ENCODE results near the gene GCN1.

Gene GCN1

DNA sequence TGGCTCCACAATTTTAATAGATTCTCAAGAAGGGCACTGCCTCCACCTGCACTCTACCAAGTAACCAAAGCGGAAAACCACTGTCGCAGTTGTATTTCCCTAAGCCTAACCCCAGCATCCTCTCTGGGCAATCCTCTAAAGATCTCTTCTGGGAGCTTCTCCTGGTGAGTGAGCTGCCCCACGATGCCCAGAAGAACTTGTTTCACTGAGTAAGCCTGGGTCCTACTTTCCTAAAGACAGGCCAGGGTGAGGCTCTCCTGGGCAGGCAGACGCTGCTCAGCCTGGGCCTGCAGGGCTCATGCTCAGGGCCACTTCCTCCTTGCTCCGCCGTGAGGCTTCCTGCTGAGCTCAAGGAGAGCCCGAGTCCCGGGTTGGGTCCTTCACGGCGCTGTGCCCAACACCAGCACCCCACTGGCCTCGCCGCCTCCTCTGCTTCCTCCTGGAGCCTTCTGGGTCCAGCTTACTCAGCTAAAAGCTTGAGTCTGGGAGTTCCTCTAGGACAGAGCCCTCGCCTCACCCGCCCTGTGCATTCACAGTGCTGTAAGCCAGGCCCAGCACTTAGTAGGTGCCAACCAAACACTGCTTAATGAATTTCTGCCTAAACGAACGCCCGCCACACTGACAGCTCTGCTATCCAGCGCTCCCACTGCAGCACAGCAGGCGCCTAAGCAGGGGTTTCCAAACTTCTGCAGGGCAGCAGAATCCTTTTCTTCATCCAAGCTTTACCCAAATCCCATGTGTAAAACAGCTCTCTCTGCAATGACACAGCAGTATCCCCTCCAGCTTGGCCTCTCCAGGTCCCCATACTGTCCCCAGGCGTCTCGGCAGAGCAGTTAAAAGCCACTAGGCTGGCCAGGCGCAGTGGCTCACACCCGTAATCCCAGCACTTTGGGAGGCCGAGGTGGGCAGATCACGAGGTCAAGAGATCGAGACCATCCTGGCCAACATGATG lies 83.7 kb downstream of the GCN1 start:
- peaks cover 31 to 33% of the 10 kb centered on the region in 2 donors for H3K4me1 ChIP-seq (ENCODE audit: control insufficient read depth in 1 of 2, insufficient read depth in 2 of 2, low read length in 2 of 2)
- H3K27ac ChIP-seq (ENCODE audit: low read depth, low read length): no peak overlapping the region
- no peaks in the 10 kb centered on the region for H3K27me3 ChIP-seq (ENCODE audit: control insufficient read depth in 1 of 2, insufficient read depth in 2 of 2, low read length in 2 of 2)
- no peaks in the 10 kb centered on the region for H3K9me3 ChIP-seq (ENCODE audit: control insufficient read depth in 1 of 2, low read length in 2 of 2)
- peak overlapping the region in 1 of 2 donors; percentile 12 for H3K9ac ChIP-seq (ENCODE audit: low read depth in 1 of 2, low read length in 2 of 2)
- peak overlapping the region in 1 of 2 donors; percentile 14 for H3K4me3 ChIP-seq (ENCODE audit: low read depth in 1 of 2, low read length in 2 of 2)
- peaks cover 0 to 28% of the 10 kb centered on the region in 2 donors for H3K36me3 ChIP-seq (ENCODE audit: control insufficient read depth in 1 of 2, insufficient read depth in 2 of 2, low read length in 2 of 2)

DNA sequence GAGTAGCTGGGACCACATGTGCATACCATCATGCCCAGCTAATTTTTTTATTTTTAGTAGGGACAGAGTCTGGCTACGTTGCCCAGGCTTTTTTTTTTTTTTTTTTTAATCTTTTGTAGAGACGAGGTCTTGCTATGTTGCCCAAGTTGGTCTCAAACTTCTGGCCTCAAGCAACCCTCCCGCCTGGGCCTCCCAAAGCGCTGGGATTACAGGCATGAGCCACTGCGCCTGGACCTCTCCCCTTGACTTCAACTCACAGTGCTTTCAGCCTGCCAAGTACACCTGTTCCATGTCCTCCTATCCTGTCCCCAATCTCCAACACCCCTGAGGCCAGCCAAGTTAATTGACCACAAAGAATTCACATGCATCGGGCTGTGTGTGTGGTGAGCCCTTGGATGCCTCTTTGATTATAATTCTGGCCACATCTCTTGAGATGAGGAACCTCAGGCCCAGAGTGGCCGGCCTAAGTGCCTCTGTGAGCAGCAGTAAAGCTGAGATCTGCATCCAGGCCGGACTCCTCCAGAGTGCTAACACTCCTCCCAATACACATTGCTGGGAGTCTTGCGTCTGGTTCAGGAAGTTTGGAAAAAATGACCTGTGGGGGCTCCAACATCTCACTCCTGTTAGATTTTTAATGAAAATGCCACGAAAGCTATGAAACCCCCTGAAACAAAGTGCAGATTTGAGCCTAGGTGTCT lies 84.8 kb downstream of the GCN1 start:
- H3K4me1 ChIP-seq (ENCODE audit: control insufficient read depth in 1 of 2, insufficient read depth in 2 of 2, low read length in 2 of 2): peaks cover 27 to 30% of the 10 kb centered on the region in 2 donors
- no peaks in the 10 kb centered on the region for H3K9me3 ChIP-seq (ENCODE audit: control insufficient read depth in 1 of 2, low read length in 2 of 2)
- no peaks in the 10 kb centered on the region for H3K27me3 ChIP-seq (ENCODE audit: control insufficient read depth in 1 of 2, insufficient read depth in 2 of 2, low read length in 2 of 2)
- H3K27ac ChIP-seq (ENCODE audit: low read depth, low read length): no peak overlapping the region
- H3K9ac ChIP-seq (ENCODE audit: low read depth in 1 of 2, low read length in 2 of 2): no peak overlapping the region
- H3K4me3 ChIP-seq (ENCODE audit: low read depth in 1 of 2, low read length in 2 of 2): no peak overlapping the region
- H3K36me3 ChIP-seq (ENCODE audit: control insufficient read depth in 1 of 2, insufficient read depth in 2 of 2, low read length in 2 of 2): peaks cover 4 to 35% of the 10 kb centered on the region in 2 donors

DNA sequence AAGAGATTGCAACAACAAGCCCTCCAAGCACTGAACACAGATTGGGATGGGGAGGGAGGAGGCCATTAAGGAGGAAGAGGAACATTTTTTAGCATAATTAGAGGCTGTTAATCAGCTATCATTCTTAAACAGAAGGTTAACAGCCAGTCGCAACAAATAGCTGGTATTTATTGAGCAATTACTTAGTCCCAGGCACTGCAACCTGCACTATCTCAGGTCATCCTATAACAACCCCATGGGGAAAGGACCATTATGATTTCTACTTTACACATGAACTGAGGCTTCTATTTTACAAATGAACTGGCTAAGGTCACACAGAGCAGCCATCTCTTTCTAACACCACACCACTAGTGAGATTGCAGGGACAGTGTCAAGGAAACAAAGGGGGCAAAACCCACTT lies 88.4 kb downstream of the GCN1 start:
- H3K4me1 ChIP-seq (ENCODE audit: control insufficient read depth in 1 of 2, insufficient read depth in 2 of 2, low read length in 2 of 2): peaks cover 21 to 40% of the 10 kb centered on the region in 2 donors
- peaks cover 14 to 46% of the 10 kb centered on the region in 2 donors for H3K36me3 ChIP-seq (ENCODE audit: control insufficient read depth in 1 of 2, insufficient read depth in 2 of 2, low read length in 2 of 2)
- no peak overlapping the region for H3K9ac ChIP-seq (ENCODE audit: low read depth in 1 of 2, low read length in 2 of 2)
- no peaks in the 10 kb centered on the region for H3K9me3 ChIP-seq (ENCODE audit: control insufficient read depth in 1 of 2, low read length in 2 of 2)
- H3K27me3 ChIP-seq (ENCODE audit: control insufficient read depth in 1 of 2, insufficient read depth in 2 of 2, low read length in 2 of 2): no peaks in the 10 kb centered on the region
- H3K4me3 ChIP-seq (ENCODE audit: low read depth in 1 of 2, low read length in 2 of 2): no peak overlapping the region
- H3K27ac ChIP-seq (ENCODE audit: low read depth, low read length): no peak overlapping the region

DNA sequence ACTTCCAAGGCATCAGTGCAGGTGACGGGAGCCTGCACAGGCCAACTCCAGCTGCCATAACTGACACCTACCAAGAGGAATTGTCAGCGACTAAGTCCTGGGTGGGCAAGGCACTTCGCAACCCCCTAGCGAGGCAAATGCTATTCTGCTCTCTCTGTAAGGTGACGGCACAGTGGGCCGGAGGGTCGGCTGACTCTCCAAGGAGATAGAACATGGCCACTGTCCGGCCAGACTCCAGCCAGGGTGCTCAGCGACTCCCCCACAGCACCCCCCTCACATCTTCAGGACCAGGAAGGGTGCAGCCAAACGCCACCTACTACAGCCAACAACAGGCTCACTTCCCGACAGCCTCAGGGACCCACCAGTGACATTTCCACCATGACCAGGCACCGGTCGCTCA lies 91.1 kb downstream of the GCN1 start:
- no peak overlapping the region for H3K4me3 ChIP-seq (ENCODE audit: low read depth in 1 of 2, low read length in 2 of 2)
- H3K36me3 ChIP-seq (ENCODE audit: control insufficient read depth in 1 of 2, insufficient read depth in 2 of 2, low read length in 2 of 2): peaks cover 25 to 72% of the 10 kb centered on the region in 2 donors
- H3K9me3 ChIP-seq (ENCODE audit: control insufficient read depth in 1 of 2, low read length in 2 of 2): no peaks in the 10 kb centered on the region
- no peak overlapping the region for H3K27ac ChIP-seq (ENCODE audit: low read depth, low read length)
- H3K4me1 ChIP-seq (ENCODE audit: control insufficient read depth in 1 of 2, insufficient read depth in 2 of 2, low read length in 2 of 2): peaks cover 8 to 35% of the 10 kb centered on the region in 2 donors
- H3K9ac ChIP-seq (ENCODE audit: low read depth in 1 of 2, low read length in 2 of 2): no peak overlapping the region
- H3K27me3 ChIP-seq (ENCODE audit: control insufficient read depth in 1 of 2, insufficient read depth in 2 of 2, low read length in 2 of 2): no peaks in the 10 kb centered on the region

DNA sequence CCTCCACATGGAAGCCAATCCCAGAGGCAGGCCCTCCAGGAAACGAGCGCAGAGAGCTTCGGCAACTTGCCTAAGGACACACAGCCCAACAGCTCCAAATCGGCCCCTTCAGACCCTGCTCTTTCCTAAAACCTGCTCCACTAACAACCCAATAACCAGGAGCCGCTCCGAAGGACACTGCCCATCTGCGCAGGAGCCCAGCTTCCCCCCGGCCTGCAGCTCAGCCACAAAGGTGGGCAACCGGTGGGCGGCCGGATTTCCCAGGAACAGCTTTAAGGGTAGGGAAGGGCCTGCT lies 91.5 kb downstream of the GCN1 start:
- no peaks in the 10 kb centered on the region for H3K9me3 ChIP-seq (ENCODE audit: control insufficient read depth in 1 of 2, low read length in 2 of 2)
- no peak overlapping the region for H3K9ac ChIP-seq (ENCODE audit: low read depth in 1 of 2, low read length in 2 of 2)
- peaks cover 8 to 35% of the 10 kb centered on the region in 2 donors for H3K4me1 ChIP-seq (ENCODE audit: control insufficient read depth in 1 of 2, insufficient read depth in 2 of 2, low read length in 2 of 2)
- no peak overlapping the region for H3K27ac ChIP-seq (ENCODE audit: low read depth, low read length)
- no peak overlapping the region for H3K4me3 ChIP-seq (ENCODE audit: low read depth in 1 of 2, low read length in 2 of 2)
- H3K36me3 ChIP-seq (ENCODE audit: control insufficient read depth in 1 of 2, insufficient read depth in 2 of 2, low read length in 2 of 2): peaks cover 29 to 73% of the 10 kb centered on the region in 2 donors
- no peaks in the 10 kb centered on the region for H3K27me3 ChIP-seq (ENCODE audit: control insufficient read depth in 1 of 2, insufficient read depth in 2 of 2, low read length in 2 of 2)

DNA sequence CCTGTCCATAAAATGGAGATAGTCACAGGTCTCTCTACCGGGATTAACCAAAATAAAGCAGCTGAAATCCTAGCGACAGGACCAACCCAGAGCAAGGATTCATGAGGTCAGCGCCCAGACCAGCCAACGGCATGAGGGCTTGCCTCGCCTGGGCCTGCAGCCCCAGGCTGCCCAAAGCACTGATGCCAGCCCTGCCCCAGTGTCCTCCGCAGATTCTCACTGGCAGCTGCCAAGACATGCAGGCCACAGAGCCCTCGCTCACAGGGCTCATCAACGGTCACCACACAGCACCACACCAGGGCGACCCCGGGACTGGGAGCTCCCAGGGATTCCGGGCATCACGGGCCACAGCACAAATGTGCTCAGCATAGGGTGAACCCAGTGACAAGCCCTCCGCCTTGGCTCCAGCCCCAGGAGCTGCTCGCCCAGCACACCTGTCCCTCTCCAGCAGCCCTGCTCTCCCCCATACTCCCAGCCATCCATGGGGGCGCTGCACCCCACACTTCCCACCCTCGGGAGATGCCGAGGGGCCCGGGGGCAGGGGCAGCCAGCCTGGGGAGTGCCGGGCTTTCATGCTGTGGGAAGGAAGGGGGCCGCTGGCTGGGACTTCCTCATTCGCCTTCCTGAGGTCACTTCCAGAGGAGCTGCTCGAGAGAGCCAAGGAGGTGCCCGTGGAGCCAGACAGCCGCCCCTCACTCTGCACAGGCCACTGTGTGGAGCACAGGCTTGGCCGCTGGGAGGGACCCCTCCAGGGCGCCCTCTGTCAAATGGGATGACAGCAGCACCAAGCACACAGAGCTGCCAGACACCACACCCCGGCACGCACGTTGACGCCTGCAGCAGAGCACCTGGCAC lies 92.1 kb downstream of the GCN1 start:
- no peak overlapping the region for H3K4me3 ChIP-seq (ENCODE audit: low read depth in 1 of 2, low read length in 2 of 2)
- no peaks in the 10 kb centered on the region for H3K9me3 ChIP-seq (ENCODE audit: control insufficient read depth in 1 of 2, low read length in 2 of 2)
- no peak overlapping the region for H3K9ac ChIP-seq (ENCODE audit: low read depth in 1 of 2, low read length in 2 of 2)
- peaks cover 8 to 35% of the 10 kb centered on the region in 2 donors for H3K4me1 ChIP-seq (ENCODE audit: control insufficient read depth in 1 of 2, insufficient read depth in 2 of 2, low read length in 2 of 2)
- H3K27me3 ChIP-seq (ENCODE audit: control insufficient read depth in 1 of 2, insufficient read depth in 2 of 2, low read length in 2 of 2): no peaks in the 10 kb centered on the region
- H3K36me3 ChIP-seq (ENCODE audit: control insufficient read depth in 1 of 2, insufficient read depth in 2 of 2, low read length in 2 of 2): peaks cover 31 to 74% of the 10 kb centered on the region in 2 donors
- no peak overlapping the region for H3K27ac ChIP-seq (ENCODE audit: low read depth, low read length)

DNA sequence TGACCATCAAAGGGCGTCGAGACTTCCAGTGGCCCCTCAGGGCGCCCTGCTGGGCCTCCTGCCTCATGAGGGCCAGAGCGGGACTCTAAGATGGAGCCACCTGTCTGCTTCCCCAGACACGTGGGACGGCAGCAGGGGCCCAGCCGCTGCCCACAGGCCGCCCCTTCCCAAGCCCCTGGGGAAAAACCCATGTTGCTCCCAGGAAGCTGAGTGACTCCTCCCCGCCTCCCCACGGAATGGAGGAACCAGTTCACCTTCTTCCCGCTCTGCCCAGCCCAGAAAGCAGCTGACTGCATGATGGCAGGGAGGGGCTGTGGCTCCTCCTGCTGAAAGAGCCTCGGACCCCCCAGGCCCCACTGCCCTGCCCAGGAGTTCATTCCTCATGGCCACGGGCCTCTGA lies 92.9 kb downstream of the GCN1 start:
- no peak overlapping the region for H3K9ac ChIP-seq (ENCODE audit: low read depth in 1 of 2, low read length in 2 of 2)
- no peak overlapping the region for H3K27ac ChIP-seq (ENCODE audit: low read depth, low read length)
- H3K36me3 ChIP-seq (ENCODE audit: control insufficient read depth in 1 of 2, insufficient read depth in 2 of 2, low read length in 2 of 2): peaks cover 39 to 82% of the 10 kb centered on the region in 2 donors

DNA sequence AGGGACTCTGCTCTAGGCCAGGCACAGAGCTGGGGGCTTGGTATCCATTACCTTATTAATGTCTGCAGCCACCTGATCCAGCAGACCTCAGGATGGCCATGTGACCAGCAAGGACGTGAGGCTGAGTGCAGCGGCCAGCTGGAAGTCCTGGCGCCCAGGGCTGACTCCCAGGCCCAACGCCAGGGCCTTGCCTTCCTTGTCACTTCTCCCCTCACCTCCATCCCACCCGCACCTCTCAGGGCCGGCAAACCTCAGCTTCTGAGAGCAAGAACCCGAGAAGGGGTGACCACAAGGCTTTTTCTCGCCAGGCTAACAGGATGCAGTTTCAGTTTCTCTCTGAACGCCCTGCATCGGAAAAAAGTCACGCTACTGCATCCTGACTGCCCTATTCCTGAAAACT lies 93.3 kb downstream of the GCN1 start:
- Histone ChIP-seq H3K4me3 (ENCODE audit: low read depth in 1 of 2, low read length in 2 of 2) (no peak overlapping the region), H3K27ac (ENCODE audit: low read depth, low read length) (peak overlapping the region; percentile 1), H3K9ac (ENCODE audit: low read depth in 1 of 2, low read length in 2 of 2) (no peak overlapping the region), H3K27me3 (ENCODE audit: control insufficient read depth in 1 of 2, insufficient read depth in 2 of 2, low read length in 2 of 2) (no peaks in the 10 kb centered on the region), H3K4me1 (ENCODE audit: control insufficient read depth in 1 of 2, insufficient read depth in 2 of 2, low read length in 2 of 2) (peaks cover 8 to 35% of the 10 kb centered on the region in 2 donors), H3K9me3 (ENCODE audit: control insufficient read depth in 1 of 2, low read length in 2 of 2) (no peaks in the 10 kb centered on the region), H3K36me3 (ENCODE audit: control insufficient read depth in 1 of 2, insufficient read depth in 2 of 2, low read length in 2 of 2) (peaks cover 42 to 82% of the 10 kb centered on the region in 2 donors)

More for the DNA sequence above, 92.9 kb downstream of the GCN1 start:
- Histone ChIP-seq H3K9me3 (ENCODE audit: control insufficient read depth in 1 of 2, low read length in 2 of 2) (no peaks in the 10 kb centered on the region), H3K27me3 (ENCODE audit: control insufficient read depth in 1 of 2, insufficient read depth in 2 of 2, low read length in 2 of 2) (no peaks in the 10 kb centered on the region), H3K4me3 (ENCODE audit: low read depth in 1 of 2, low read length in 2 of 2) (no peak overlapping the region), H3K4me1 (ENCODE audit: control insufficient read depth in 1 of 2, insufficient read depth in 2 of 2, low read length in 2 of 2) (peaks cover 8 to 35% of the 10 kb centered on the region in 2 donors)

DNA sequence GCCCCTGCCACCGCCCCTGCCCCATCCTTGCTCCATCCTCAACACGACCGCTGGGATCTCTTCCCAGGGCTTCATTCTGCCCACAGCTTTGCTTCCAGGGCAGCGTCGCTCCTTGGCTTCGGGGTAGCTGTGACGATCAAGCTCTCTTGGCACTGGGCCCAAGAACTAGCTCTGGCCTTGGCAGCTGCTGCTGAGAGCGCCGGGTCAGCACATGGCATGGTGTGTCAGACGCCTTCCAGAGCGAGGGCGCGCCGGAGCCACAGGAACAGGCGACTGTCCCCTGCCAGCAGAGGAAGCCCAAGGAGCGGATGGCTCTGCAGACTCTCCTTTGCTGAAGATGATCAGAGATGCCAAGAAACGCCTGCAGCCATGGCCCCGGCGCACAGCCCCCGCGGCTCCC lies 93.9 kb downstream of the GCN1 start:
- Histone ChIP-seq H3K4me3 (ENCODE audit: low read depth in 1 of 2, low read length in 2 of 2) (no peak overlapping the region), H3K27me3 (ENCODE audit: control insufficient read depth in 1 of 2, insufficient read depth in 2 of 2, low read length in 2 of 2) (no peaks in the 10 kb centered on the region), H3K36me3 (ENCODE audit: control insufficient read depth in 1 of 2, insufficient read depth in 2 of 2, low read length in 2 of 2) (peaks cover 42 to 83% of the 10 kb centered on the region in 2 donors), H3K4me1 (ENCODE audit: control insufficient read depth in 1 of 2, insufficient read depth in 2 of 2, low read length in 2 of 2) (peaks cover 8 to 35% of the 10 kb centered on the region in 2 donors), H3K9ac (ENCODE audit: low read depth in 1 of 2, low read length in 2 of 2) (no peak overlapping the region), H3K9me3 (ENCODE audit: control insufficient read depth in 1 of 2, low read length in 2 of 2) (no peaks in the 10 kb centered on the region), H3K27ac (ENCODE audit: low read depth, low read length) (peak overlapping the region; percentile 1)

Measured in duodenal mucosa (tissue), 2 donors.